Right ventricle myocardium inferior (tissue), 1 donor: Measurements from ENCODE around the gene ASCL5. TPM values are rescaled to one million over a fixed set of nuclear protein-coding genes. Genes with fewer than 3 reads are reported as not detected.

ENCODE experiments used
- ATAC-seq: fragments of 200-7000 bp; cut with Tn5 transposase; one replicate; pipeline ENCODE4 v1.9.1; 2020; ENCODE audit warnings: mild to moderate bottlenecking, moderate library complexity
- DNase-seq: peaks from one replicate; pipeline ENCODE4 v3.0.0; 2021; ENCODE audit errors: missing footprints
- intact Hi-C: fragments of 100-400 bp; cut with DNase I; formaldehyde crosslinking; loops from one replicate; pipeline ENCODE4 v1.11.0; 2022
- total RNA-seq: library from RNA; stranded (reverse); fragmentation: NEBNext Ultra II Directional; extraction: Animal tissue kit (Norgen Biotek cat#: 25700); gene quantifications from one replicate; pipeline ENCODE4 v1.2.1, GENCODE V29; 2021
- donor health status: DM: no; HTN: yes; CAD: no; lungs with severe emphysema.

ASCL5 gene
- total RNA-seq, 1 donor from 2014 or later = not detected

DNA sequence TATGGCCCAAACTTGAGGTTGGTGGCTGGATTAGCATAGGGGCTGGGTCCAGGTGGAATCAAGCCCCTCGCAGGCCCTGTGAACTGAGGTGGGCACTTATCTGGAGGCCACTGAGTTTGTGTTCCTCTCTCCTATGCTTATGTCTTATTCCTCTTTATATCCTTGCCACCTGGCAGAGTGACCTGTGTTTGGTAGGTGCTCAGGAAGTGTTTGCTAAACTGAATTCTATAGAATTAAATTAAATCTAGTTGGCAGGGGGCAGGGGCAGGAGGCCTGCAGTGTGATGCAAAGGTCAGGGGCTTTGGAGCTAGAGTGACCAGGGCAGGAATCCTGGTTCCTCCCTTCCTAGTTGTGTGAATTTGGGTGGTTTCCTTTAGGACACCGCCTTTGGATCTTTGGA lies 28.4 kb upstream of the ASCL5 start:
- DNase-seq = no peak
- intact Hi-C loops = loop anchor here (2.0 kb wide), 1 partner anchor 67 kb away; no protein-coding TSS in a partner anchor
- ATAC-seq = no peak

DNA sequence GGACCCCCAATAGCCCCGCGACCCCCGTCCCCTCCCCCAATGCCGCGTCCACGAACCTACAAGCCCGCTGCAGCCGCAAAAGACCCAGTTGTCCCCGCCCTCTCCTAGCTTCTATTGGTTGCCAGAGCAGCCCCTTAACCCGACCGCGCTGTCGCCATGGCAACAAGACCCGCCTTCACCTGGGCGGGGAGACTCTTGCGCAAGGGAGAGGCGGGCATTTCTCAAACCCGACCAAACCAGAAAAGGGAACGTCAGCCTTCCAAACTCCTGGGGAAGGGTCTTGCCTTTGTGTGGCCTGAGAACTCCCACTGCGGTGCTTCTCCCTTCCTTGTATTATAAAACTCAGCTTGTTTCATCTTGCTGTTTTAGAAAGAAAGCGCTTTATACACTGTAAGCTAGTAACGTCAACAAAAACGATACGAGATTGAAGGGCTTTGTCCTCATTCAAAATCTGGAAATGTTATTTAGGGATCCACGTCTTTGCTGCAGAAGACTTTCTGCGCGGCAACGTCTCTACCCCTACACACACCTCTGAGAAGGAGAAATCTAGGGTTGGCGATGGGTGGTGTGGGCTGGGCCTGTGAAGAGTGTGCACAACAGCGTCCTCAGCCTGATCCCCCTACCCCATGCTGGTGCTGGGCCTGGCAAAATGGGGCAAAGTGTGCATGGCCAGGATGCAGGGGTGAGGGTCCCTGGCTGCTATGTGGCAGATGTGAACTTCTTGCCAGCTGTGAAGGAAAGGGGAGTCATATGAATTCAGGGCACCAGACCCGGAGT lies 27.6 kb upstream of the ASCL5 start, which contains the start of gene TMEM9:
Gene TMEM9 (minus strand): TSS at position 86 of the 777 bp plus-strand sequence. CDS start 551 bp downstream, outside the sequence.
- ATAC-seq (peak; percentile 97), DNase-seq (peak; percentile 97)
- intact Hi-C loops = loop anchor here (1.0 to 2.0 kb wide), 2 partner anchors 16 to 68 kb away; no protein-coding TSS in a partner anchor

DNA sequence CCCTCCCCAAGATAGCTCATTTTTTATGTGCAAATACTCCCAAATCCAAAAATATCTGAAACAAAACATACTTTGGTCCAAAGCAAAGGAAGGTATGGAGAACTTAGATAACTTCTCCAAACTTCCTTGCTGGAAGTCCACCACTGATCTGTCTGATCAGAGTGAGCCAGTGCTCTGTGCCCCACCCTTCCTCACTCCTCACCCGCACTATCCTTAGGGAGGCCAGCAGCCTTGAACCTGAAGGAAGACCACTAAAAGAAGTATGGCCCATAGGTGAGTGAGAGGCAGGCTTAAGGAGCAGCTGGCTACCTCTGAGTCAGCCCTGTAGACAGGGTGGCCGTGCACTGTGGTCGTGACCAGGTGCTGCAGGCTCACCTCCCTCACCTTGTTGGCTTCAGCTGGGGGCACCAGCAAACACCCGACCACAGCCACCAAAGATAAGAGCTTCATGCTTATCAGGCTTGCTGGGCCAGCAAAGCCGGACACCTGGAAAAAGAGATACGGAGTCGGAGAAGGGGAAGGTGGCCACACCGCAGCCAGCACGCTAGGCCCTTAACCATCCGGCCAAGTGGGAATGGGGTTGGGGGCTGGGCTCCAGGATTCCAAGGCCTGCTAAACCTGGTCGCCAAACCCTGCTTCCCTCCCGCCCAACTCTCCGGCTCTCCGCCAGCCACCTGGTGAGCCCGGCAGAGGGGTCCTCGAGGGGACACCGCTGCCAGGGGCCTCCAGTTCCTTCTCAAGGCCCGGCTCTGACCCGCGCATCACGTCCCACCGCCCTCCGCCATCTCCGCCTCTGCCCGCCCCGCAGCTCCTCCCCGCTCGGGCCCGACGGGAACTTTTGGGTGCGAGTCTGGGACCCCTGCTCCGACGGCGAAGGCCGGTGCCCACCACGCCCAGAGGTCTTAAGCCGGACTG lies 26.7 kb upstream of the ASCL5 start:
- intact Hi-C loops = loop anchor here (1.0 to 2.0 kb wide), 2 partner anchors 17 to 69 kb away; no protein-coding TSS in a partner anchor
- DNase-seq (no peak), ATAC-seq (peak; percentile 82)

DNA sequence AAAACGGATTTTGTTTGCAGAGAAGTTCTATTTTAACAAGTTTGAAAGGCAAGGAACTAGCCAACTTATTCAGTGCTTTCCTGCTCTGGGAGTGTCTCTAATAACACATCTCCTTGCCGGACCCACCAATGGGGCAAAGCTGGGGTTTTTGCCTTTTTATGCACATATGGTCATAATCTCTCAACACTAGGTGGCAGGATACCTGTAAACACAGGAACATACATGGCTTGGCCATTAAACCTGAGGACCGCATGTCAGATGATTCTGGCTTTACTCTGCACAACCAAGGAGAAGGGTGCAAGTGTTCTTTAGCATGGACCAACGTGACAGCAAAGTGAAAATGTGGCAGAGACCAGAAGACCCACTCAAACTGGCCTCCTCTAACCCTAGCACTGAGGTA lies 22.4 kb upstream of the ASCL5 start:
- DNase-seq (no peak), ATAC-seq (no peak)
- intact Hi-C loops = no loop called here

DNA sequence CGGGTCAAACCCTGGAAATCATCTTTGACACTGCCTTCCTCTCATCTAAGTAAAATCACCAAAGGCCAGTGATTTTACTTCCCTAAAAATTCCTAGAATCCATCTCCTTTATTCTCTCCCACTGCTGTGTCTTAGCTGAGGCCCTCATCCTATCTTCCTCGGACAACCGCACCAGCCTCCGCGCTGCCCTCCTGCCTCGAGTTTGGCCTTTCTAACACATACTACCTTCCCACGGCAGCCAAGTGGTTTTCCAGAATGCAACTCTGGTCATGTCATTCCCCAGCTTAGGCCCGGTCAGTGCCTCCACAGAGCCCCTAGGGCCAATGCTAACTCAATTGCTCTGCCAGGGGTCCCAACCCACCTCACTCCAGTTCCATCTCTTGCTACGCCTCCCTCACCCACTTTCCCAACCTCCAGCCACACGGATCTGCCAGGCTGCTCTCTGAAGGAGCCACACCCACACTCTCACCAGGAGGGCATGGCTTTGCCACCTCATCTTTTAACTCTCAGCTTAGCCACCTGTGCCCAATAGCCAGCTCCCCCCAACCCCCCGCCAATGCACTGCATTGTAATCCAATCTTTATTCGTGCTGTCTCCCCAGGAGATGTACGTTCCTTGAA lies 20.5 kb upstream of the ASCL5 start:
- DNase-seq (no peak), ATAC-seq (no peak)
- intact Hi-C loops = no loop called here

DNA sequence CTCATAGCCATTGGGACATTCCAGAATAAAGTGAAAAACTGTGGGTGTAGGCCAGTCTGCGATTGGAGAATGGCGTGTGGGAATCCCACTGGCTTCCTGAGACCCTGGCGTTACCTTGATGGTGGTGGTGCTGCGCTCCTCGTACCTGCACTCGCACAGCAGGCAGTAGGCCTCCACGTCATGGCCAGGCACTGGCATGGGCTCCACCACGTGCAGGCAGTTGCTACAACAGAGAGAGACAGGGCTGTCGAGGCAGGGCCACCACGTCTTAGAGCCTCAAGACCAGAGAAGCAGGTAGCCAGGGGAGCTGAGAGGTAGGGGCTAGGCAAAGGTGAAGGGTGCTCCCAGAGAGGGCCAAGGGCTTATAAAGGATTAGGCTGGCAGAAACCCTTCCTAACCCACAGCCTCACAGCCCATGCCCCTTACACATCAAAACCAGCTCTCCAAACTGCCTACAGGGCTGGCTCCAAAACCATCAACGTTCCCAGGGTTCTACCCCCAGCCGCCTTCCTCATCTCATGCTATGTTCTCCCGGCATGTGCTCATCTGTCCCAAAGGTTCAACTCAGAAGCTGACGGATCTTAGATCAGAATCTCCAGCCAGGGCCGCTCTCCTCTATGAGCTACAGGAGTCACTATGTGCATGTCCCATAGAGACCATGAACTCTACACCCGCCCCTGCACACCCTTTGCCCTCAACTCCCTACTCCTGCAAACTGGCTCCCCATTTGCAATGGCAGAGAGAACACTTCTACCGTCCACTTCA lies 19.8 kb upstream of the ASCL5 start:
- ATAC-seq = no peak
- DNase-seq = no peak
- intact Hi-C loops = no loop called here

DNA sequence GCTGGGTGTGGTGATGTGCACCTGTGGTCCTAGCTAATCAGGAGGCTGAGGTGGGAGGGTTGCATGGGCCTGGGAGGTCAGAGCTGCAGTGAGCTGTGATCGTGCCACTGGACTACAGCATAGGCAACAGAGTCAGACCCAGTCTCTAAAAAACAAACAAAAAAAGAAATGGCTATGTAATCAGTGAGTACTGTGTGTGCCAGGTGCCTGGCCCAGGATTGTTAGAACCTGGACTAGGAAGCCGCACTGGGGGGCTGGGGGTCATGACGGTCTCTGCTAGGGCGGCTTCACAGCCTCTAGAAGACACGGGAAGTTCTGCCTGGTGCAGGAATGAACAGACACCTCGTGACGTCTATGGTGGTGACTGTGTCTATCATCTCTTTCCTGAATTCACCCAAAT lies 18.8 kb upstream of the ASCL5 start:
- DNase-seq (no peak), ATAC-seq (no peak)
- intact Hi-C loops = no loop called here

DNA sequence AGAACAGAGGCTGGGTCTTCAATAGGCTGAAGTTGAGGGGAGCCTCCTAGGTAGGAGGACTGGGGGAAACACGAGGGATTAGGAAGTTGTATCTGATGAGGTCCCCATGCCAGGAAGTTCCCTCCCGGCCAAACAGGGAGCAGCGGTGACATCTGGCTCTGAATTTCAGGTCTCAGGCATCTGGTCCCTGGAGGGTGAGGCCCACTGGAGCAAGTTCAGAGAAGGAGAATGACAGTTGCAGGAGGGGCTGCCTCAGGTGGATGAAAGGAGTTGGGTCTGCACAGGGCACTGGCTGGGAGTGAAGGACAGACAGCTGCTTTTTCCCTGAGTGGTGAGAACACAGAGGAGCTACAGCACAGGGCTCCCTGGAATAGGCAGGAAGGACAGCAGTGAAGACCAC lies 18.1 kb upstream of the ASCL5 start:
- DNase-seq = no peak
- no peak for ATAC-seq
- intact Hi-C loops = no loop called here

DNA sequence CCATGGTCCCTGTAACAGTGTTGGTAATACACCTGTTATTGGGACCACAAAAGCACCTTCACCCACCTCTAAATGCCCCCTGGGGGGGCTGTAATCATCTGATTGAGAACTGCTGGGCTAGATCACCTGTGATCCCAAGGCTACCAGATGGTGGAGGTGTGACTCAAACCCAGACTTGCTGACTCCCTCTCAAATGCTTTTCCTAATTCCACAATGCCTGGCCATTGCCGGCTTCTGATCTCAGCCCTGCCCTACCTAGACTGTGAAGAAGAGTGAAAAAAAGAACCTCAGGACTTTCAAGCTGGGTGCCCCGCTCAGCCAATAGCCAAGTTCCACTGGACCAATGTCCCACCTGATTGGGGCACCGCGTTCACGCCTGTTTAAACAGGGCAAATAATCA lies 17.7 kb upstream of the ASCL5 start:
- no peak for DNase-seq
- intact Hi-C loops = no loop called here
- no peak for ATAC-seq

DNA sequence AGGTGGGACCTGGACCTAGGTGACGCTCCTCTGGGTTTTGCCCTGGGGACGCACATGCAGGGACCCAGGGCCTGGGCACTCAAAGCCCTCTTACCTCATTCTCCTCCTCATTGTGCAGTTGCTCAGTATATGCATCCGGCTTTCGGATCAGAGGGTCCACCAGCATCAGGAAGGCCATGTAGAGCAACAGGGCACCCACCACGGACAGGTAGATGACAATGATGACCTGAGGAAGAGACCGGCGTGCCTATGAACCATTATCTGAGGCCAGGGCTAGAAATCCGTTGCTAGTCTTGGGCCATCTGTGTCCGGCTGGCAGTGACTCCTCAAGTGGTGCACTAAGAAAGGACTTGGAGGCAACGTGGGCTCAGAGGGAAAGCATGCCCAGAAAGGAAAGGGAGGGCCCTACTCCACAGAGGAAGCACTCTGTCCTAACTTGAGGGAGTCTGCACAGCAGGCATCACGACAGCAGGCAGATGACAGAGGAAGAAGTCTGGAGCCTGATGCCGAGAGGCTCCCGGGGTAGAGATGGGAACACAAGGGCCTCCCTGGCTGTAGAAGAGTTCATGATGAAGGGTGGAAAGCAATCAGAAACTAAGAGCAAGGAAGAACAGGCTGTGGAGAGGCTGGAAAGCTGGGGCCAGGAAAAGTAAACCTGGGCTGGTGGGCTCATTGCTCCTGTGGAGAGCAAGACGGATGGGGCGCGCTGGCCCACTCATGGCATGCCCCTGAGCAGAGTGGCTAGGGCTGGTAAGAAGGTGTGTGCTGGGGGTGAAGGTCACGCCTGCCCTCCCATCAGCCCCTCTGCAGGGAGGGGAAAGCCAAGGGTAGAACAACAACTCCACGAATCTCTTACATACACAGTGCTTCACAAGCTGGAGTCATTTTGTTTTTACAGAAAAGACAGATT lies 17.0 kb upstream of the ASCL5 start:
- intact Hi-C loops = no loop called here
- no peak for DNase-seq

DNA sequence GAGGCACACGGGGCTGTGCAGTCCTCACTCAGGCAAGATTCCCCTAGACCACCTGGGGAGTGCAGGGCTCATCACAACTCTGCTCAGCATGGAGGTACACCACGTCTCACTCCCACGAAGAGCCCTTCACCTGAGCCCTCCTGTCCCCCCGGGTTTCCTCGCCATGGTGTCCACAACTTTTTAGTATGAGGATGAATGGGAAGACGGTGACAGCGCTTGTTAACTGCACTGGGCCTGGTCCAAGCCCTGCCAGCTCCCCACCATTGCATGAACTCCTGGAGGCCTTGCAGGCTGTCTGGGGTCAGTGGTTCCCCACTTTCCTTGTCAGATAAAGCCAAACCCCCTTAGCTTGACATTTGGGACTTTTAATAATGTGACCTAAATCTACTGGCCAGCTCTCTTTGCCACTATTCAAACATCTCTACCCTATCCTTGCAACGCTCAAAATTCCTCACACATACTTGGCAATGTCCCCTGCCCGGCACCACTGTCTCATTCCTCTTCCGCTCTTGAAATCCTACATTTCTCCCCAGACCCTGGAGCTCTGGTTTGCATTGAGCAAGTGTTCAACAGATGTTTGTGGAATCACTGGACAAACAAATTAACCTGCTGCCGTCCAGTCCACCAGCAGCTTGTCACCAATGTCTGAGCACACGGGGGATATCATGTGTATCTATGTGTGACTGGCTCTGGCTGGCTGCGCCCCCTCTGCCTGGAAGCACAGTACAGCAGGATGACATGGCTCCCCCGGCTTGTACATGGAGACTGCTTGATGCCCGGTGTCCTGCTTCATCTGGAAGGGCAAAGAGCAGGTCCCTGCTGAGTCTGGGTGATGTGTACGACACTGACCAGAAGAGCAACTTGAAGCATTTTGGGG lies 16.1 kb upstream of the ASCL5 start:
- DNase-seq (no peak), ATAC-seq (no peak)
- intact Hi-C loops = no loop called here

More for the DNA sequence above, 17.0 kb upstream of the ASCL5 start:
- no peak for ATAC-seq

DNA sequence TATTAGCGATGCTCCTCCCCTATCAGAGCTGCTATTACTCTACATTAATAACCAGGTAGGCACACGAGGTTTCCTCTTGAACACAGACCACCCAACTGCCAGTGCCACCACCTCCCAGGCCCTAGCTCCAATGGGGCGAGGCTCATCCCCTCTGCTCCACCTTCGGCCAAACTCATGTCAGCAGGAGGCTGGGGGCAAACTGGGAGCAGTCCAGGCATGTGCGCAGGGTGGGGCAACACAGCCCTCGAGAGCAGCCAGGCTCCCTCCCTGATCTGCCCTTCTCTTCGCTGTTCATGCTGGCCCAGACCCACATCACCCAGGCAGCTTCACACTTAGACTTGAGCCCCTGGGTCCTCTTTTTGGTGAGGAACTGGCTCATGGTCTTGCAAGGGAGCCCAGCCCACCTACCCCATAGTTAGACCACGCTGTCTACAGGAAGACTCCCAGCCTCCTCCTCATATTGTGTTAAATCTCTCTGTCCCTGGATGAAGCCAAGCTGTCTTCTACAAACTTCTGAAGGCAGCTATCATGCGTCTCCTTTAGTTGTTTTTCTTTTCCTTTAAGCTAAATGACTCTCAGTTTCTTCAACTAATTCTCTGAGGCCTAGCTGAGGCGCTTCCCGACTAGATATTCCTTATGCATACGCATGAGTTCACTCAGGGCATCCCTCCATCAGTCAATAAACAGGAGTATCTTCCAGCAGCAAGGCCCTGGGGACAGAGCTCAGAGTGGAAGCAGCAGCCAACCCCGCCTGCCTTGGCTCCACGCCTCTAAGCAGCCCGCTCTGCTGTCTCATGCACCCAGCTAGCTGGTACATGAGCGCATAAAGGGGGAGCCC lies 15.2 kb upstream of the ASCL5 start:
- ATAC-seq (peak; percentile 81), DNase-seq (peak; percentile 80)
- intact Hi-C loops = no loop called here

DNA sequence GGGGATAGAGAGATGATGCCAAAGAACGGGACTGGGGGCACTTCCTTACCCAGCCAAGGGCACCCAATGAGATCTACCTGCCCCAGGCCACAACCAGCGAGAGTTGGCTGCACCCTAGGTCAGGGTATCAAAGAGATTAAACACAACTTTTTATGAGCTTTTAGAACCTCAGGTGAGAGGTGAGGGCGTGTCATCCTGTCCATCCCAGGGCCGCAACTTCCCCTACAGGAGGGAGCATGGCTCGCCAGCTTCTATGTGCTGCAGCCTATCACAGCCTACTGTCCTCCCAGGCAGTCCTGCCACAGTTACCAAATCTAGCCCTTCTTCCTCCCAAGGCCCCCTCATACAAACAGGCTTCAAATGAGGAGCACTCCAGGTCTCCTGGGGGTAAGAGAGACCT lies 14.4 kb upstream of the ASCL5 start:
- peak; percentile 53 for DNase-seq
- intact Hi-C loops = no loop called here
- ATAC-seq = no peak

DNA sequence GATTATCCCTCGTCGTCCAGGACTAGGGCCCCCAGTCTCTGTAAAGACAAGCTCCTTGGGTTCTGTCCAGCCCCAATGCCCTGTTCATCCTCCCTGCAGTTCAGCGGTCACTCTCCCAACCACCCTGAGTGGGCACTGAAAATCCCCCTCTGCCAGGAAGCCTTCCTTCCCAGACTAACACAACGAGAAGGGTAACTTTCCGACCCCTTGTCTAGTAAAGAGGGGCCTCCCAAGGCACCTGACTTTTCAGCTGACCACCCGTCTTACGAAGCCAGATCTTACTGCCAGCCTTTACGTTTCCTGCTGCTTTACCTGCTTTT lies 13.9 kb upstream of the ASCL5 start:
- intact Hi-C loops = no loop called here
- peak; percentile 23 for DNase-seq
- no peak for ATAC-seq

DNA sequence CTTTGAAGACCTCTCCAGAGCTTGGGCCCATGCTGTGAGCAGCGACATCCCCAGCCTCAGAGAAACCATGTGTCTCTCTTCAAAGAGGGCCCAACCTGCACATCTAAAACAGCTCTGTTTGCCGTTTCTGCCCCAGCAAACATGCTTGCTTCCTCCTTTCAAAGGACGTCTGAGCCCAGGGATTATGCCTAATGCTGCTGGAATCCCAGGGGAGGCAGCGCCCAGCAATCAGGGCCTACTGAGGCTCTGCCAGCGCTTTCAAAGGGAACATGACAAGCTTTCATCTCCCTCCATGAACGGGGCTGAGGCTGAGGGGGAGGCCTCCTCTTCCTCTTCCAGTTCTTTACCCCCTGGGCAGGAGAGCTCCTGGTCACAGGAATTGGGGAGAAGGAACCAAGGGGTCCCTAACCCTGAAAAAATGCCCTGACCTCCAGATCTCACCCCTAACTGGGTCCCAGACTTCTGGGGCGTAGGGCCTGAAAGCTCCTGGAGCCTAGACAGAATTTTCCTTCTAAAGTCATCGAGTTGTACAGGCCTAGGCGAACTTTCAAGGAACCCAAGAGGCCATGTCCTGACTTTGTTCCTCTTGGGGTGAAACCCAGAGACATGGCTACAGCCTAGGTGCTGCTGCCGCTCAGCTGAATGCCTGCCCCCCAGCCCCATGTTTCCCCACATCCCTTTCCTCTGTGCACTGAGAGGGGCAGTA lies 13.4 kb upstream of the ASCL5 start:
- ATAC-seq (no peak), DNase-seq (peak; percentile 34)
- intact Hi-C loops = no loop called here
